Measurements from ENCODE around the gene IQSEC1. TPM values are rescaled to one million over a fixed set of nuclear protein-coding genes. Genes with fewer than 3 reads are reported as not detected.

IQSEC1 gene
- total RNA-seq, 1 donor from 2014 or later, result 148 TPM

DNA sequence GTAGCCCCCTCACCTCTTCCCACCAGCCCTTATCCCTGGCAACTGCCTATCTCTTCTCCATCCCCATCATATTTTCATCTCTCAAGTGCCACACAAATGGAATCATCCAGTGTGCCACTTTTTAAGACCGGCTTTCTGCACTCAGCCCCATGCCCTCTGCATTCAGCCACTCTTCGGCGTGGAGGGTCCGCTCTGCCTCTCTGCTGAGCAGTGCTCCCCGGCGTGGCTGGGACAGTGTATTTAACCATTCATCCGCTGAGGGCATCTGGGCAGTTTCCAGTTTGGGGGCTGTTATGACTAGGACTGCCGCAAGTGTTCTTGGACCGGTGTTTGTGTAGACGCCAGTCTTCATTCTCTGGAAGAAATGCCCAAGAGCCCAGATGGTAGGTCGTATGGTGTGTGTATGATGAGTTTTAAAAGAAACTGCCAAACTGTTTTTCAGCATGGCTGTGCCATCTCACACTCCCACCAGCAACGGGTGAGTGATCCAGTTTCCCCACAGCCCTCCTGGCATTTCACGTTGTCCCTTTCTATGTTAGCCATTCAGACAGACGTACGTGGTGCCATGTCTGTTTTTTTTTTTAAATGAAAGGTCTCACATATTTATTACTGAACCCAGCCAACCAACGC is 20.9 kb downstream of the IQSEC1 start:
- intact Hi-C loops (cut with DNase I), result no loop called here
- H3K4me1 ChIP-seq, result peaks cover 2 to 12% of the 10 kb centered on the region in 2 donors
- DNase-seq (ENCODE audit: low spot score in 2 of 2), result no peak
- no peaks in the 10 kb centered on the region for H3K9me3 ChIP-seq
- H3K27ac ChIP-seq, result no peak overlapping the region
- no peak overlapping the region for H3K4me3 ChIP-seq
- TF ChIP-seq, protein P1, sequence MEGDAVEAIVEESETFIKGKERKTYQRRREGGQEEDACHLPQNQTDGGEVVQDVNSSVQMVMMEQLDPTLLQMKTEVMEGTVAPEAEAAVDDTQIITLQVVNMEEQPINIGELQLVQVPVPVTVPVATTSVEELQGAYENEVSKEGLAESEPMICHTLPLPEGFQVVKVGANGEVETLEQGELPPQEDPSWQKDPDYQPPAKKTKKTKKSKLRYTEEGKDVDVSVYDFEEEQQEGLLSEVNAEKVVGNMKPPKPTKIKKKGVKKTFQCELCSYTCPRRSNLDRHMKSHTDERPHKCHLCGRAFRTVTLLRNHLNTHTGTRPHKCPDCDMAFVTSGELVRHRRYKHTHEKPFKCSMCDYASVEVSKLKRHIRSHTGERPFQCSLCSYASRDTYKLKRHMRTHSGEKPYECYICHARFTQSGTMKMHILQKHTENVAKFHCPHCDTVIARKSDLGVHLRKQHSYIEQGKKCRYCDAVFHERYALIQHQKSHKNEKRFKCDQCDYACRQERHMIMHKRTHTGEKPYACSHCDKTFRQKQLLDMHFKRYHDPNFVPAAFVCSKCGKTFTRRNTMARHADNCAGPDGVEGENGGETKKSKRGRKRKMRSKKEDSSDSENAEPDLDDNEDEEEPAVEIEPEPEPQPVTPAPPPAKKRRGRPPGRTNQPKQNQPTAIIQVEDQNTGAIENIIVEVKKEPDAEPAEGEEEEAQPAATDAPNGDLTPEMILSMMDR (IDR thresholded peaks at IDR 0.05), result no peak
- H3K27me3 ChIP-seq, result no peaks in the 10 kb centered on the region
- no peaks in the 10 kb centered on the region for H3K36me3 ChIP-seq

DNA sequence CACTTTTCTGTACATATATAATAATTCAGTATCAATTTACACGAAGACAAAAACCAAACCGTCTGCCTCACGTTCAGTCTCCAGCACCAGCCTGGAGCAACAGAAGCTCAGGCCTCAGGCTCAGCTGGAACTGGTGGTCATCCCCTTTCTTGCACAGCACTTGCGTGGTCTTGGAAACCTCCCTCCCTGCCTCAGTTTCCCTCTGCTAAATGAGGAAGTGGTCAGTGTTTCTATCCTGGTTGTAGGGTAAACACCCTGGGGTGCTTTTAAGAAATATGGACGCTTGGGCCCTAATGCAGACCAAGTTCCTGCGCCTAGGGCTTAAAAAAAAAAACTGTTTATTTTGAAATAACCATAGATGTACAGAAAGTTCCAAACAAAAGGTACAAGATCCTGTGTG is 21.6 kb downstream of the IQSEC1 start:
- Histone ChIP-seq H3K27ac (no peak overlapping the region), H3K4me3 (no peak overlapping the region), H3K4me1 (peaks cover 2 to 12% of the 10 kb centered on the region in 2 donors), H3K27me3 (no peaks in the 10 kb centered on the region), H3K9me3 (no peaks in the 10 kb centered on the region), H3K36me3 (no peaks in the 10 kb centered on the region)
- TF ChIP-seq, protein P1 (IDR thresholded peaks at IDR 0.05), result no peak
- no peak for DNase-seq (ENCODE audit: low spot score in 2 of 2)
- intact Hi-C loops (cut with DNase I), result no loop called here

DNA sequence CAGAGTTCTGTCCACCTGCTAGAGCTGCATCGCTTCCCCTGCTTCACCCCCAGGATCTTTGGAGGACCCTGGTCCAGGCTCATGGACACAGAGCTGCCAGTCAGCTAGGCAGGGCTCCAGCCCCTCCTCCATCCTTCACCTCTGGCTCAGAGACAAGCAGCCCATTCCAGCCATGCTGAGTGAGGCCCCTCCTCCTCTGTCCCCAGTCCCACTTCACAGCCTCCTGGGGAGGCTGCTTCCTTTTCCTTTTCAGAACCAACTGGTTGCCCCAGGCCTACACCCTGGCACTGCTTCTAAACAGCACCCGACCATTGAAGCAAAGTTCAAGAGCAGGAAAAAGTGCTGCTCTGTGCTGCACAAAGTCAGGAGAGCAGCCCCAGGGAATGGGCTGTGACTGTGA is 22.2 kb downstream of the IQSEC1 start:
- no peaks in the 10 kb centered on the region for H3K27me3 ChIP-seq
- no peak overlapping the region for H3K27ac ChIP-seq
- peaks cover 2 to 12% of the 10 kb centered on the region in 2 donors for H3K4me1 ChIP-seq
- H3K36me3 ChIP-seq, result no peaks in the 10 kb centered on the region
- TF ChIP-seq, protein P1 (IDR thresholded peaks at IDR 0.05), result no peak
- DNase-seq (ENCODE audit: low spot score in 2 of 2), result no peak
- intact Hi-C loops (cut with DNase I), result no loop called here
- no peak overlapping the region for H3K4me3 ChIP-seq
- no peaks in the 10 kb centered on the region for H3K9me3 ChIP-seq

DNA sequence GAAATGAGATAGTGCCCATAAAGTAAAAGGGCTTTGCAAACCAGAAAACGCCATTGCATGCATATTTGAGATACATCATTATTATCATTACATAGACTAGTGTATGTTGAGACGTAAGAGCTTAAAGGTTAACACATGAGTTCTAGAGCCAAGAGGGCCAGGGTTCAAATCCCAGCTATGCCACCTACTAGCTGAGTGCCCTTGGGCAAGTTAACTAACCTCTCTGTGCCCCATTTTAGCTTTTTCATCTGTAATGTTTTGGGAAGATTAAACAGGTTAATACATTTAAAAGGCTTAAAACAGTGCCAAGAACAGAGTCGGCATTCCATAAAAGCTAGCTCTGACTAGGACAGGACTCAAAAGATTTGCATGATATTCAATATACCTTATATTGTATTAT is 22.8 kb downstream of the IQSEC1 start:
- intact Hi-C loops (cut with DNase I), result no loop called here
- Histone ChIP-seq H3K27ac (no peak overlapping the region), H3K9me3 (no peaks in the 10 kb centered on the region), H3K27me3 (no peaks in the 10 kb centered on the region), H3K4me3 (no peak overlapping the region), H3K4me1 (peaks cover 2 to 12% of the 10 kb centered on the region in 2 donors), H3K36me3 (no peaks in the 10 kb centered on the region)
- DNase-seq (ENCODE audit: low spot score in 2 of 2), result no peak
- TF ChIP-seq, protein P1 (IDR thresholded peaks at IDR 0.05), result no peak

DNA sequence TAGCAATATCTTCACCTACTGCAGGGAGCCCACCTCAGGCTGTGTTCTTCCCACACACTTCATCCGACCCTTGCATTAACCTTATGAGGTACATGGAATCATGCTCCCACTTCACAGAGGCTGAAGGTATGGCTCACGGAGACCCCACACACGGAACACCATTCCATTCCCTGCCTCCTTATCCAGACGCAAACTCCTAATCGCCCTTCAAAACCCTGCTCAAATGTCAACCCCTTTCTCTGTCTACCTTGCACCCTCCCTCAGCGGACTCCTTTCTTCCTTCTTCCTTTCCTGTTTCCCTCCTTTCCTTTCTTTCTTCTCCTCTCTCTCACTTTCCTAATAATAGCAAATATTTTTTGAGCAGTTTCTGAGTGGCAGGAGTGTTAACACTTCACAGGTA is 23.8 kb downstream of the IQSEC1 start:
- no peak overlapping the region for H3K4me3 ChIP-seq
- intact Hi-C loops (cut with DNase I), result no loop called here
- H3K27me3 ChIP-seq, result no peaks in the 10 kb centered on the region
- peaks cover 0 to 9% of the 10 kb centered on the region in 2 donors for H3K4me1 ChIP-seq
- no peaks in the 10 kb centered on the region for H3K36me3 ChIP-seq
- no peak for DNase-seq (ENCODE audit: low spot score in 2 of 2)
- H3K9me3 ChIP-seq, result no peaks in the 10 kb centered on the region
- H3K27ac ChIP-seq, result no peak overlapping the region
- TF ChIP-seq, protein P1 (IDR thresholded peaks at IDR 0.05), result no peak
